Peyer's patch (tissue), 4 donors: ENCODE measurements around the gene C12orf56. TPM values are rescaled to one million over a fixed set of nuclear protein-coding genes. Genes with fewer than 3 reads are reported as not detected.

ENCODE experiments used
- DNase-seq, 3 donors: peaks; one replicate each; pipeline ENCODE4 v3.0.0-alpha.2; 2017 to 2019
- H3K27ac ChIP-seq, 4 donors: fragments of 200-600 bp; sonication (generic); one replicate each; pipeline ENCODE4 v1.5.1; 2016 to 2019
- H3K27me3 ChIP-seq, 2 donors: fragments of 200-600 bp; sonication (generic); one replicate each; pipeline ENCODE4 v1.5.1; 2019
- H3K36me3 ChIP-seq, 3 donors: fragments of 200-600 bp; sonication (generic); one replicate each; pipeline ENCODE4 v1.5.1; 2016 to 2019
- H3K4me1 ChIP-seq, 4 donors: fragments of 200-600 bp; sonication (generic); one replicate each; pipeline ENCODE4 v1.5.1; 2016 to 2019
- H3K4me3 ChIP-seq, 4 donors: fragments of 200-600 bp; sonication (generic); 1 replicate in 3 of 4; 2 replicates in 1 of 4; pipeline ENCODE4 v1.5.1; 2016 to 2019; ENCODE audit warnings: mild to moderate bottlenecking in 1 of 4
- H3K9me3 ChIP-seq, 4 donors: fragments of 200-600 bp; sonication (generic); one replicate each; pipeline ENCODE4 v1.5.1; 2016 to 2019; ENCODE audit warnings: mild to moderate bottlenecking in 1 of 4
- CTCF ChIP-seq, 6 experiments: fragments of 450-650 bp in 4 of 6; fragments of 200-600 bp in 2 of 6; sonication (generic) in 1 of 6; IDR thresholded peaks; one replicate each; pipeline ENCODE4 v1.5.1; 2017 to 2019; ENCODE audit warnings: antibody characterized with exemption in 6 of 6, mild to moderate bottlenecking in 3 of 6, moderate library complexity in 1 of 6
- POLR2A ChIP-seq, 2 donors: fragments of 450-650 bp; IDR thresholded peaks; one replicate each; pipeline ENCODE4 v1.5.1; 2017; ENCODE audit warnings: antibody characterized with exemption in 2 of 2, mild to moderate bottlenecking in 2 of 2, moderate library complexity in 2 of 2
- total RNA-seq, 4 donors: library from RNA; depleted of rRNA; stranded (reverse); fragments of >200 nt; gene quantifications; one replicate each; pipeline ENCODE4 v1.1.0, GENCODE V29; 2016

The C12orf56 gene
- total RNA-seq, 4 donors from 2014 or later: not detected

- Histone ChIP-seq H3K36me3 (peaks cover 0 to 95% (median 0%) of the 10 kb centered on the region in 3 donors), H3K27ac (no peak overlapping the region), H3K27me3 (no peaks in the 10 kb centered on the region), H3K4me3 (no peak overlapping the region), H3K4me1 (no peaks in the 10 kb centered on the region), H3K9me3 (no peaks in the 10 kb centered on the region)
- no peak for DNase-seq
- TF ChIP-seq POLR2A (IDR thresholded peaks at IDR 0.05): no peak
- TF ChIP-seq CTCF (IDR thresholded peaks at IDR 0.05): no peak
Observed at GRCh38 chr12:64428956-64429355, 38.4 kb upstream of the C12orf56 start.

DNA sequence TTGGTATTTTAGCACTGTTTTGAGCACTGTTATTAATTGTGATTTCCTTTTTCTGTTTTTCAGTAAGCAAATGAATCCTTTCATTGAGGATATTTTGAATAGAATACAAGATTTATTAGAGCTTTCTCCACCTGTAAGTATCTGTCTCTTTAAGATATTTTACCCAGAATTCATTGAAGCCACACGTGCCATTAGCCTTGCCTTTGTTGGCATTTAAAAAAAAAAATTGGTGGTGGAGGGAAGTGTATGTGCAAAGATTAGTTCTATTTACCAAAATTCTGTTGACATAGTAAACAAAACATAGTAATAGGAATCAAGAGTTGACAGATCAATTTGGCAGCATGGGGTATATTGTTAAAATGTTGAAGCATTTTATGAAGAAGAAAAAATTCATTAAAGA, 37.4 kb upstream of the C12orf56 start:
- Histone ChIP-seq H3K27me3 (no peaks in the 10 kb centered on the region), H3K4me1 (no peaks in the 10 kb centered on the region), H3K36me3 (peaks cover 0 to 95% (median 0%) of the 10 kb centered on the region in 3 donors), H3K9me3 (no peaks in the 10 kb centered on the region), H3K4me3 (no peak overlapping the region), H3K27ac (no peak overlapping the region)
- no peak for DNase-seq
- no peak for TF ChIP-seq CTCF (IDR thresholded peaks at IDR 0.05)
- no peak for TF ChIP-seq POLR2A (IDR thresholded peaks at IDR 0.05)

DNA sequence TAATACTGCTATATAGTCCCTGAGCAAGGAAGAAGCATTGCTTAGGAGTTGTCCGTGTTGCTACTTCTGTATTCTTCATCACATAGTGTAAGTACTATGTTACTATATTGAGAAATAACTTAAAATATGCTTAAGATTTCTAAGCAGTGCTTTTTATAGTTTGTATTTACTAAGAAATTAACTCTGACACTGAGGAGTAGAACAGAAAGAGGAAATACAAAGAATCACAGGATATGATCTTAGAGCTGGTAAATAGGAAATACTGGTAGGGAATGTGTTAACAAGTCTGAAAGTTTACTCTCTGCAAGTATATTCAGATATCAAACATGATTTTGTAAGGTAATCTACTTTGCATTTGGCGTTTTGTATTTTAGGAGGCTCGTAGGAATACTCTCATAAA, 29.1 kb upstream of the C12orf56 start:
- Histone ChIP-seq H3K27ac (no peak overlapping the region), H3K9me3 (no peaks in the 10 kb centered on the region), H3K36me3 (peaks cover 0 to 95% (median 0%) of the 10 kb centered on the region in 3 donors), H3K27me3 (no peaks in the 10 kb centered on the region), H3K4me1 (no peaks in the 10 kb centered on the region), H3K4me3 (no peak overlapping the region)
- no peak for DNase-seq
- TF ChIP-seq CTCF (IDR thresholded peaks at IDR 0.05) (no peak), POLR2A (IDR thresholded peaks at IDR 0.05) (no peak)

GRCh38 chr12:64418209-64418608, 27.7 kb upstream of the C12orf56 start:
- peaks cover 0 to 82% (median 0%) of the 10 kb centered on the region in 3 donors for H3K36me3 ChIP-seq
- TF ChIP-seq CTCF (IDR thresholded peaks at IDR 0.05) (no peak), POLR2A (IDR thresholded peaks at IDR 0.05) (no peak)
- no peak overlapping the region for H3K27ac ChIP-seq
- H3K27me3 ChIP-seq: no peaks in the 10 kb centered on the region
- no peak overlapping the region for H3K4me3 ChIP-seq
- no peaks in the 10 kb centered on the region for H3K4me1 ChIP-seq
- DNase-seq: no peak
- no peaks in the 10 kb centered on the region for H3K9me3 ChIP-seq

DNA sequence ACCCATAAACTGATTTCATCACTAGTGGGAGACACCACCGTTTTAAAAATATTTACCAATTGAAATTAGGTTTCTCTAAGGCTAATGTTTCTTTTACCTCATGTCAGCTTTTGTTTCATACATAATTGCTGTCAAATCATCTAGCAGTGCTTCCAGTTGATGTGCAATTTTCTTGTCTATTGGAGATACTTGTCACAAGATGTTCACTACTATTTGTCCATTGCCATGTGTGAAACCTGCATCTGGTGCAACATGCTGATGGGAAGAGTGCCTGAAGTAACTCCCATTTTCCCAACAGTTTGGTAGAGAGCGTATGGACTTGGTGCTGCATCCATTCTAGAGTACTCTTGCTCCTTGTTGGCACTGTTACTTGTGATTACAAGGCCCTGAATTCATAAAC, 23.3 kb upstream of the C12orf56 start:
- no peaks in the 10 kb centered on the region for H3K4me1 ChIP-seq
- no peak overlapping the region for H3K4me3 ChIP-seq
- no peak for DNase-seq
- no peaks in the 10 kb centered on the region for H3K9me3 ChIP-seq
- TF ChIP-seq CTCF (IDR thresholded peaks at IDR 0.05) (no peak), POLR2A (IDR thresholded peaks at IDR 0.05) (no peak)
- H3K36me3 ChIP-seq: peaks cover 0 to 73% (median 3%) of the 10 kb centered on the region in 3 donors
- H3K27me3 ChIP-seq: no peaks in the 10 kb centered on the region
- no peak overlapping the region for H3K27ac ChIP-seq

- Histone ChIP-seq H3K9me3 (no peaks in the 10 kb centered on the region), H3K4me3 (no peak overlapping the region), H3K27me3 (no peaks in the 10 kb centered on the region), H3K36me3 (peaks cover 0 to 59% (median 3%) of the 10 kb centered on the region in 3 donors), H3K4me1 (no peaks in the 10 kb centered on the region), H3K27ac (no peak overlapping the region)
- DNase-seq: no peak
- no peak for TF ChIP-seq POLR2A (IDR thresholded peaks at IDR 0.05)
- no peak for TF ChIP-seq CTCF (IDR thresholded peaks at IDR 0.05)
Observed at GRCh38 chr12:64412459-64412858, 21.9 kb upstream of the C12orf56 start.
